Stomach smooth muscle (tissue), 2 donors: ENCODE data around the gene GLRA3.

Experiments
- H3K27ac ChIP-seq: one replicate; pipeline ENCODE4 v1.7.0; 2013; ENCODE audit warnings: mild to moderate bottlenecking, low read length, inconsistent platforms
- H3K27me3 ChIP-seq, 2 donors: one replicate each; pipeline ENCODE4 v1.7.0; 2013; ENCODE audit warnings: low read length in 2 of 2; ENCODE audit not compliant: insufficient read depth in 2 of 2, control insufficient read depth in 1 of 2
- H3K36me3 ChIP-seq, 2 donors: one replicate each; pipeline ENCODE4 v1.7.0; 2013; ENCODE audit warnings: low read length in 2 of 2; ENCODE audit not compliant: control insufficient read depth in 2 of 2, insufficient read depth in 2 of 2
- H3K4me1 ChIP-seq: one replicate; pipeline ENCODE4 v1.7.0; 2013; ENCODE audit warnings: low read length; ENCODE audit not compliant: control insufficient read depth, insufficient read depth
- H3K4me3 ChIP-seq, 2 donors: one replicate each; pipeline ENCODE4 v1.7.0; 2013; ENCODE audit warnings: low read length in 2 of 2
- H3K9ac ChIP-seq, 2 donors: one replicate each; pipeline ENCODE4 v1.7.0; 2013; ENCODE audit warnings: low read length in 2 of 2, mild to moderate bottlenecking in 1 of 2
- H3K9me3 ChIP-seq, 2 donors: one replicate each; pipeline ENCODE4 v1.7.0; 2013; ENCODE audit warnings: low read length in 2 of 2; ENCODE audit not compliant: control insufficient read depth in 2 of 2
- donor health status: healthy.
- donor health status: Pancreatic carcinoma.

Gene GLRA3

GRCh38 chr4:174713821-174714220, 115.2 kb downstream of the GLRA3 start:
- no peaks in the 10 kb centered on the region for H3K9me3 ChIP-seq
- no peaks in the 10 kb centered on the region for H3K36me3 ChIP-seq
- no peak overlapping the region for H3K4me3 ChIP-seq
- no peaks in the 10 kb centered on the region for H3K27me3 ChIP-seq
- no peak overlapping the region for H3K9ac ChIP-seq
- H3K4me1 ChIP-seq, result no peaks in the 10 kb centered on the region
- no peak overlapping the region for H3K27ac ChIP-seq

GRCh38 chr4:174713181-174713580, 115.9 kb downstream of the GLRA3 start:
- Histone ChIP-seq H3K4me3 (no peak overlapping the region), H3K36me3 (no peaks in the 10 kb centered on the region), H3K9ac (no peak overlapping the region), H3K27ac (no peak overlapping the region), H3K27me3 (no peaks in the 10 kb centered on the region), H3K4me1 (no peaks in the 10 kb centered on the region), H3K9me3 (no peaks in the 10 kb centered on the region)

- Histone ChIP-seq H3K27ac (no peak overlapping the region), H3K4me1 (no peaks in the 10 kb centered on the region), H3K4me3 (no peak overlapping the region), H3K36me3 (no peaks in the 10 kb centered on the region), H3K9ac (no peak overlapping the region), H3K27me3 (no peaks in the 10 kb centered on the region), H3K9me3 (no peaks in the 10 kb centered on the region)
Observed at GRCh38 chr4:174709526-174709925, 119.5 kb downstream of the GLRA3 start.

GRCh38 chr4:174708381-174708780, 120.7 kb downstream of the GLRA3 start:
- no peak overlapping the region for H3K4me3 ChIP-seq
- no peaks in the 10 kb centered on the region for H3K9me3 ChIP-seq
- H3K4me1 ChIP-seq, result no peaks in the 10 kb centered on the region
- H3K27me3 ChIP-seq, result no peaks in the 10 kb centered on the region
- H3K9ac ChIP-seq, result no peak overlapping the region
- H3K27ac ChIP-seq, result no peak overlapping the region
- no peaks in the 10 kb centered on the region for H3K36me3 ChIP-seq

- no peak overlapping the region for H3K4me3 ChIP-seq
- H3K9ac ChIP-seq, result no peak overlapping the region
- no peaks in the 10 kb centered on the region for H3K36me3 ChIP-seq
- no peaks in the 10 kb centered on the region for H3K27me3 ChIP-seq
- no peaks in the 10 kb centered on the region for H3K9me3 ChIP-seq
- no peaks in the 10 kb centered on the region for H3K4me1 ChIP-seq
- no peak overlapping the region for H3K27ac ChIP-seq
Observed at GRCh38 chr4:174707902-174708301, 121.1 kb downstream of the GLRA3 start.

- no peaks in the 10 kb centered on the region for H3K9me3 ChIP-seq
- no peaks in the 10 kb centered on the region for H3K36me3 ChIP-seq
- H3K4me3 ChIP-seq, result no peak overlapping the region
- no peak overlapping the region for H3K27ac ChIP-seq
- no peak overlapping the region for H3K9ac ChIP-seq
- no peaks in the 10 kb centered on the region for H3K27me3 ChIP-seq
- H3K4me1 ChIP-seq, result no peaks in the 10 kb centered on the region
Observed at GRCh38 chr4:174707051-174707676, 121.9 kb downstream of the GLRA3 start.

- Histone ChIP-seq H3K9me3 (no peaks in the 10 kb centered on the region), H3K4me3 (no peak overlapping the region), H3K27me3 (no peaks in the 10 kb centered on the region), H3K4me1 (no peaks in the 10 kb centered on the region), H3K9ac (no peak overlapping the region), H3K36me3 (no peaks in the 10 kb centered on the region), H3K27ac (no peak overlapping the region)
Observed at GRCh38 chr4:174702979-174703478, 126.0 kb downstream of the GLRA3 start.

- H3K36me3 ChIP-seq, result no peaks in the 10 kb centered on the region
- H3K4me1 ChIP-seq, result no peaks in the 10 kb centered on the region
- H3K9ac ChIP-seq, result no peak overlapping the region
- no peaks in the 10 kb centered on the region for H3K9me3 ChIP-seq
- H3K4me3 ChIP-seq, result no peak overlapping the region
- H3K27me3 ChIP-seq, result no peaks in the 10 kb centered on the region
- no peak overlapping the region for H3K27ac ChIP-seq
Observed at GRCh38 chr4:174699654-174700053, 129.4 kb downstream of the GLRA3 start.

GRCh38 chr4:174697896-174698295, 131.2 kb downstream of the GLRA3 start:
- Histone ChIP-seq H3K4me3 (no peak overlapping the region), H3K36me3 (no peaks in the 10 kb centered on the region), H3K27me3 (no peaks in the 10 kb centered on the region), H3K27ac (no peak overlapping the region), H3K4me1 (no peaks in the 10 kb centered on the region), H3K9me3 (no peaks in the 10 kb centered on the region), H3K9ac (no peak overlapping the region)

- H3K4me1 ChIP-seq, result no peaks in the 10 kb centered on the region
- H3K4me3 ChIP-seq, result no peak overlapping the region
- no peaks in the 10 kb centered on the region for H3K27me3 ChIP-seq
Observed at GRCh38 chr4:174697202-174697601, 131.8 kb downstream of the GLRA3 start.

GRCh38 chr4:174696657-174697056, 132.4 kb downstream of the GLRA3 start:
- H3K27ac ChIP-seq, result no peak overlapping the region

More at GRCh38 chr4:174697202-174697601, 131.8 kb downstream of the GLRA3 start:
- Histone ChIP-seq H3K27ac (no peak overlapping the region), H3K9me3 (no peaks in the 10 kb centered on the region), H3K36me3 (no peaks in the 10 kb centered on the region), H3K9ac (no peak overlapping the region)

More at GRCh38 chr4:174696657-174697056, 132.4 kb downstream of the GLRA3 start:
- Histone ChIP-seq H3K4me3 (no peak overlapping the region), H3K27me3 (no peaks in the 10 kb centered on the region), H3K9ac (no peak overlapping the region), H3K4me1 (no peaks in the 10 kb centered on the region), H3K36me3 (no peaks in the 10 kb centered on the region), H3K9me3 (no peaks in the 10 kb centered on the region)
